Esophagus squamous epithelium (tissue), 4 donors: Measurements from ENCODE around the gene NCS1.

Experiments used
- POLR2A ChIP-seq, 4 donors: fragments of 450-650 bp; IDR thresholded peaks; one replicate each; pipeline ENCODE4 v1.6.1; 2017; ENCODE audit warnings: antibody characterized with exemption in 4 of 4, mild to moderate bottlenecking in 4 of 4, moderate library complexity in 3 of 4
- TF ChIP-seq, protein P1 (sequence below), 6 experiments: fragments of 450-650 bp in 4 of 6; fragments of 200-600 bp in 2 of 6; sonication (generic) in 2 of 6; IDR thresholded peaks; one replicate each; pipeline ENCODE4 v1.5.1; 2016 to 2019; ENCODE audit warnings: antibody characterized with exemption in 6 of 6, mild to moderate bottlenecking in 4 of 6, moderate library complexity in 4 of 6

DNA sequence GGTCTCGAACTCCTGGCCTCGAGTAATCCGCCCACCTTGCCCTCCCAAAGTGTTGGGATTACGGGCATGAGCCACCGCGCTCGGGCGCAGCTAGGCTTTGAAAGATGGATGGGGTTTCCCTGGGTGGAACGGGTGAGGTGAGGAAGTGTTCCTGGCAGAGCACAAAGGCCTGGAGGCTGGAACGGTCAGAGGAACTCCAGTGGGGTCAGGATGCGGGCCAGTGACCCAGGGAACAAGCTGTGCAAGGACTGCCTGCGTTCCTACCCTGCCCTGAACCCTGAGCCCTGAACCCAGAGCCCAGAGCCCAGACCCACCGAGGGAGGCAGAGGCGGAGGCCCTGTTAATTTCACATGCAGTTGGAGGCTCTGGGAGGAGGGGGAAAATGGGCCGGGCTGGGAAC, 23.4 kb downstream of the NCS1 start:
- TF ChIP-seq, protein P1, sequence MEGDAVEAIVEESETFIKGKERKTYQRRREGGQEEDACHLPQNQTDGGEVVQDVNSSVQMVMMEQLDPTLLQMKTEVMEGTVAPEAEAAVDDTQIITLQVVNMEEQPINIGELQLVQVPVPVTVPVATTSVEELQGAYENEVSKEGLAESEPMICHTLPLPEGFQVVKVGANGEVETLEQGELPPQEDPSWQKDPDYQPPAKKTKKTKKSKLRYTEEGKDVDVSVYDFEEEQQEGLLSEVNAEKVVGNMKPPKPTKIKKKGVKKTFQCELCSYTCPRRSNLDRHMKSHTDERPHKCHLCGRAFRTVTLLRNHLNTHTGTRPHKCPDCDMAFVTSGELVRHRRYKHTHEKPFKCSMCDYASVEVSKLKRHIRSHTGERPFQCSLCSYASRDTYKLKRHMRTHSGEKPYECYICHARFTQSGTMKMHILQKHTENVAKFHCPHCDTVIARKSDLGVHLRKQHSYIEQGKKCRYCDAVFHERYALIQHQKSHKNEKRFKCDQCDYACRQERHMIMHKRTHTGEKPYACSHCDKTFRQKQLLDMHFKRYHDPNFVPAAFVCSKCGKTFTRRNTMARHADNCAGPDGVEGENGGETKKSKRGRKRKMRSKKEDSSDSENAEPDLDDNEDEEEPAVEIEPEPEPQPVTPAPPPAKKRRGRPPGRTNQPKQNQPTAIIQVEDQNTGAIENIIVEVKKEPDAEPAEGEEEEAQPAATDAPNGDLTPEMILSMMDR (IDR thresholded peaks at IDR 0.05) = no peak
- TF ChIP-seq POLR2A (IDR thresholded peaks at IDR 0.05) = no peak
